ENCODE measurements around the gene DYSF. TPM values are rescaled to one million over a fixed set of nuclear protein-coding genes. Genes with fewer than 3 reads are reported as not detected.
"Not testable (repeated sequence)": the region's sequence is repeated elsewhere in the genome, so short reads cannot be mapped to it uniquely, and the experiment has no call there.

Gene DYSF
- total RNA-seq = 37.7 TPM
- long read RNA-seq, partial matches to known transcripts = 27 of 33 reads
- long read RNA-seq, other reads (novel, unspliced or antisense) = 6 of 33 reads

DNA sequence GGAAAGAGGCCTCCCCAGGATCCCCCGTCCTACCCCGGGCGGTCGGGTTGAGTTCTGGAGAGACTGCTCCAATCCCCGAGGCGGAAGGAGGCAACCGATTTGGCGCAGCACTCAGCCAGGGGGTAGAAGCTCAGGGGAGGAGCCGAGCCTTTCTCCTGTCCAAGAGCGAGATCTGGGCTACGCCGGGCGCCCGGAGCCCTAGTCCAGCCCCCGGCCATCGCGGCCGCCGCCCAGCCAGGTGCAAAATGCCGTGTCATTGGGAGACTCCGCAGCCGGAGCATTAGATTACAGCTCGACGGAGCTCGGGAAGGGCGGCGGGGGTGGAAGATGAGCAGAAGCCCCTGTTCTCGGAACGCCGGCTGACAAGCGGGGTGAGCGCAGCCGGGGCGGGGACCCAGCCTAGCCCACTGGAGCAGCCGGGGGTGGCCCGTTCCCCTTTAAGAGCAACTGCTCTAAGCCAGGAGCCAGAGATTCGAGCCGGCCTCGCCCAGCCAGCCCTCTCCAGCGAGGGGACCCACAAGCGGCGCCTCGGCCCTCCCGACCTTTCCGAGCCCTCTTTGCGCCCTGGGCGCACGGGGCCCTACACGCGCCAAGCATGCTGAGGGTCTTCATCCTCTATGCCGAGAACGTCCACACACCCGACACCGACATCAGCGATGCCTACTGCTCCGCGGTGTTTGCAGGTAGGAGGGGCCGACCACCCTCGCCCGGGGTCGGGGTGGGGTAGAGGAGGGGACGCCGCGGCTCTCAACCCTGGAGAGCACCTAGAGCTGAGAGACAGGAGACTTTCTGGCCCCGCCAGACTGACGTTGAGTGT, at the start of gene DYSF:
Gene DYSF (plus strand): TSS at position 158 of the 817 bp plus-strand sequence.
- intact Hi-C loops (cut with DNase I) = no loop called here
- peak within 1 kb of the TSS; percentile 17 for H3K27ac ChIP-seq
- H3K4me1 ChIP-seq = peaks cover 23% of the 10 kb centered on the region
- ATAC-seq (peak; percentile 73), DNase-seq (peak; percentile 77)
- H3K9me3 ChIP-seq = no peaks in the 10 kb centered on the region
- no peaks in the 10 kb centered on the region for H3K36me3 ChIP-seq
- H3K27me3 ChIP-seq = peaks cover 15% of the 10 kb centered on the region
- TF ChIP-seq, protein P1, sequence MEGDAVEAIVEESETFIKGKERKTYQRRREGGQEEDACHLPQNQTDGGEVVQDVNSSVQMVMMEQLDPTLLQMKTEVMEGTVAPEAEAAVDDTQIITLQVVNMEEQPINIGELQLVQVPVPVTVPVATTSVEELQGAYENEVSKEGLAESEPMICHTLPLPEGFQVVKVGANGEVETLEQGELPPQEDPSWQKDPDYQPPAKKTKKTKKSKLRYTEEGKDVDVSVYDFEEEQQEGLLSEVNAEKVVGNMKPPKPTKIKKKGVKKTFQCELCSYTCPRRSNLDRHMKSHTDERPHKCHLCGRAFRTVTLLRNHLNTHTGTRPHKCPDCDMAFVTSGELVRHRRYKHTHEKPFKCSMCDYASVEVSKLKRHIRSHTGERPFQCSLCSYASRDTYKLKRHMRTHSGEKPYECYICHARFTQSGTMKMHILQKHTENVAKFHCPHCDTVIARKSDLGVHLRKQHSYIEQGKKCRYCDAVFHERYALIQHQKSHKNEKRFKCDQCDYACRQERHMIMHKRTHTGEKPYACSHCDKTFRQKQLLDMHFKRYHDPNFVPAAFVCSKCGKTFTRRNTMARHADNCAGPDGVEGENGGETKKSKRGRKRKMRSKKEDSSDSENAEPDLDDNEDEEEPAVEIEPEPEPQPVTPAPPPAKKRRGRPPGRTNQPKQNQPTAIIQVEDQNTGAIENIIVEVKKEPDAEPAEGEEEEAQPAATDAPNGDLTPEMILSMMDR (IDR thresholded peaks at IDR 0.05) = no peak
- peak within 1 kb of the TSS; percentile 56 for H3K4me3 ChIP-seq

DNA sequence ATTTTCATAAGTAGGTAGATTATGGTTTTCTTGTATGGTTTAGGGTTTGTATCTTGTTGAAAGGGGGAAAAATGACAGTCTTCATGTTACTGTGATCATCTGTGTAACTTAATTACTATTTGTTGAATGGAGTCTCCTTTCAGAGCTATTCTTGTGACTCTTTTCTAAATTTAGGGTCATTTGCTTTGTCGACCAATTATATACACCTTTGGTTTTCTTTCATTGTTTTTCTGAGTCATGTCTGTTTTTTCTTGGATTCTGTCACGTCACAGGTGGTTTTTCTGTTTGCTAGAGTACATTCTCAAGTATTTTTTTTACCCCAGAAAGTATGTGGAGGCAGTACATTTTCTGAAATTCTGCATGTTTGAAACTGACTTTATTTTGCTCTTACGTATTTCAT, 43.8 kb upstream of the DYSF start:
- peaks cover 57% of the 10 kb centered on the region for H3K36me3 ChIP-seq
- intact Hi-C loops (cut with DNase I) = no loop called here
- TF ChIP-seq, protein P1 (IDR thresholded peaks at IDR 0.05) = no peak

DNA sequence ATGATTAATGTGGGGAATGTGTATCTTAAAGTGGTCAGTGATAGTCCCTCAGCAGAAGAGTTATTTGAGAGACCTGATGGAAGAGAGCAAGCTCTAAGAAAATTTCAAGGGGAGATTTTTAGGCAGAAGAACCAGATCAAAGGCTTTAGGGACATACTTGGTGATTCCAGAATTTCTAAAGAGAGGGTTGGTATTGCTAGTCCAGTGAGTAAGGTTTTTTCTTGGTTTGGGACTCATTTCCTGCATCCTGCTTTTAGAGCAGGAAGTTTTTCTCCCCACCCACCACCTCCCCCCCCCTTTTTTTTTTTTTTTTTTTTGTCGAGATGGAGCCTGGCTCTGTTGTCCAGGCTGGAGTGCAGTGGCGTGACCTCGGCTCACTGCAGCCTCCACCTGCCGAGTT, 42.7 kb upstream of the DYSF start:
- Histone ChIP-seq H3K4me1 (no peaks in the 10 kb centered on the region), H3K27ac (no peak overlapping the region), H3K36me3 (peaks cover 46% of the 10 kb centered on the region), H3K27me3 (no peaks in the 10 kb centered on the region), H3K4me3 (no peak overlapping the region), H3K9me3 (no peaks in the 10 kb centered on the region)
- ATAC-seq (no peak), DNase-seq (no peak)
- TF ChIP-seq, protein P1 (IDR thresholded peaks at IDR 0.05) = no peak
- intact Hi-C loops (cut with DNase I) = no loop called here

More for the DNA sequence above, 43.8 kb upstream of the DYSF start:
- H3K27ac ChIP-seq = no peak overlapping the region
- H3K4me1 ChIP-seq = no peaks in the 10 kb centered on the region
- no peak for DNase-seq
- no peak overlapping the region for H3K4me3 ChIP-seq
- no peaks in the 10 kb centered on the region for H3K9me3 ChIP-seq
- no peaks in the 10 kb centered on the region for H3K27me3 ChIP-seq
- no peak for ATAC-seq

DNA sequence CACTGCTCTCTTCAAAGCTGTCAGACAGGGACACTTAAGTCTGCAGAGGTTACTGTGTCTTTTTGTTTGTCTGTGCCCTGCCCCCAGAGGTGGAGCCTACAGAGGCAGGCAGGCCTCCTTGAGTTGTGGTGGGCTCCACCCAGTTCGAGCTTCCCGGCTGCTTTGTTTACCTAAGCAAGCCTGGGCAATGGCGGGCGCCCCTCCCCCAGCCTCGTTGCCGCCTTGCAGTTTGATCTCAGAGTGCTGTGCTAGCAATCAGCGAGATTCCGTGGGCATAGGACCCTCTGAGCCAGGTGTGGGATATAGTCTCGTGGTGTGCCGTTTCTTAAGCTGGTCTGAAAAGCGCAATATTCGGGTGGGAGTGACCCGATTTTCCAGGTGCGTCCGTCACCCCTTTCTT, 36.5 kb upstream of the DYSF start:
- peaks cover 12% of the 10 kb centered on the region for H3K36me3 ChIP-seq
- H3K4me1 ChIP-seq; H3K27ac ChIP-seq; DNase-seq; intact Hi-C loops (cut with DNase I); ATAC-seq; H3K9me3 ChIP-seq; H3K27me3 ChIP-seq: not testable (repeated sequence)
- peak overlapping the region; percentile 39 for H3K4me3 ChIP-seq

DNA sequence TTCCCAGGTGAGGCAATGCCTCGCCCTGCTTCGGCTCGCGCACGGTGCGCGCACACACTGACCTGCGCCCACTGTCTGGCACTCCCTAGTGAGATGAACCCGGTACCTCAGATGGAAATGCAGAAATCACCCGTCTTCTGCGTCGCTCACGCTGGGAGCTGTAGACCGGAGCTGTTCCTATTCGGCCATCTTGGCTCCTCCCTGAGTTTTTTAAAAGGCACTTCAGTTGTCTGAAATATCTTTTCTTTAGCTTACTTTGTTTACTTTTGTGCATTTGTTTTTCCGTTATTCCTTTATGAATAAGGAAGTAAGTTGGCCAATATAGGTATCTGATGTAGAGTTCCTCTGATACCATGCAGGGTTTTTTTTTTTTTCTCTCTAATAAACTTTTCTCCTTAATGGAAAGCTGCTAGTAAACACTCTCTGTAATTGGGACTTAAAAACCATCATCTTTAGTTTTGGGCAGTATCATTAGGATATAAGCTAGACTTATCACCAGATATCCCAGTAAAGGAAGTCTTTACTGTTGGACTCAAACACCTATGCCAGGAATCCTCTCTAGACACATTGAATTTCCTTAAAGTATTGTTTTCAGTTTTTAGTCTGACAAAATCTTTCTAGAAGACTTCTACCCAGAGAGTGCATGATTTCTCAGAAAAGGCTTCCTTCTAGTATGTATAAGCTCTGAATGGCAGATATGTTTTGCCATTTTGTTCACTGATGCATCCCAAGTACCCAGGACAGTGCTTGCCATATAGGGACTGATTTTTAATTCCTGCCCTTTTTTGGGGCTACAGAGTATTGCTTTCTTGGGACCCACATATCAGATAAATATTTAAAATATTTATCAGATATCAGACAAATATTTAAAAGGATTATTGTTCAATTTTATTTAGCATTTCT, 35.8 kb upstream of the DYSF start:
- no peak for ATAC-seq
- no peaks in the 10 kb centered on the region for H3K9me3 ChIP-seq
- H3K36me3 ChIP-seq = peaks cover 13% of the 10 kb centered on the region
- intact Hi-C loops (cut with DNase I) = no loop called here
- no peak for DNase-seq
- TF ChIP-seq, protein P1 (IDR thresholded peaks at IDR 0.05) = no peak
- H3K27ac ChIP-seq = peak overlapping the region; percentile 32
- no peaks in the 10 kb centered on the region for H3K4me1 ChIP-seq
- H3K27me3 ChIP-seq = no peaks in the 10 kb centered on the region
- H3K4me3 ChIP-seq = peak overlapping the region; percentile 39

DNA sequence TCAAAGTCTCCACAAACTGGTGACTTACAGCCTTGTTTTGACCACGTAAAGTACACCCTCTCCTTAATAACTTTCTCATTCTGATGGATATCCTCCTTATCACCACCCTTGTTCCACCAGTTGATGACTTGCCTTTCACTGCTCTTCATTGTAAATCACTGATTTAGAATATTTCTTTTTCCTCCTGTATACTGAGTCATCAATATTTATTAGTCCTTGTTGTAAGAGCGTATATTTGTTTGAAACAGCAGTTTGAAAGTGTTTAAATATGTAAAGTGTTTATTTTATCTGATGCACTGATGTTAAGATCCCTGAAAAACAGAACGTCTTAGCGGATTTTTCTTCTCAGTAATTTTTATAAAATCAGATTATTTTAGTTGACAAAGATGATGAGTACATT, 34.2 kb upstream of the DYSF start:
- intact Hi-C loops (cut with DNase I) = no loop called here
- DNase-seq (no peak), ATAC-seq (no peak)
- TF ChIP-seq, protein P1 (IDR thresholded peaks at IDR 0.05) = no peak
- Histone ChIP-seq H3K4me1 (peaks cover 6% of the 10 kb centered on the region), H3K27ac (no peak overlapping the region), H3K27me3 (no peaks in the 10 kb centered on the region), H3K9me3 (no peaks in the 10 kb centered on the region), H3K36me3 (peaks cover 29% of the 10 kb centered on the region), H3K4me3 (no peak overlapping the region)
